HG02798 (cell line): Measurements from ENCODE around the gene TRAP1.

ENCODE experiments used
- ATAC-seq: cut with Tn5 transposase; IDR thresholded peaks from one replicate; pipeline ENCODE4 v1.9.1; 2021; ENCODE audit warnings: mild to moderate bottlenecking; ENCODE audit not compliant: unreplicated experiment, poor library complexity

The TRAP1 gene

GRCh38 chr16:3738128-3738527, 20.8 kb upstream of the TRAP1 start:
- no peak for ATAC-seq

- no peak for ATAC-seq
Measured at GRCh38 chr16:3737181-3737580, 19.9 kb upstream of the TRAP1 start.

- no peak for ATAC-seq
Measured at GRCh38 chr16:3736116-3736515, 18.8 kb upstream of the TRAP1 start.

GRCh38 chr16:3735541-3735940, 18.2 kb upstream of the TRAP1 start:
- no peak for ATAC-seq

GRCh38 chr16:3734758-3735221, 17.5 kb upstream of the TRAP1 start:
- no peak for ATAC-seq

GRCh38 chr16:3734084-3734757, 16.9 kb upstream of the TRAP1 start:
- ATAC-seq, result no peak

- ATAC-seq, result no peak
Measured at GRCh38 chr16:3732171-3732570, 14.8 kb upstream of the TRAP1 start.

- ATAC-seq, result no peak
Measured at GRCh38 chr16:3731126-3731935, 14.0 kb upstream of the TRAP1 start.

GRCh38 chr16:3730161-3731125, 13.1 kb upstream of the TRAP1 start:
- no peak for ATAC-seq

- ATAC-seq, result no peak
Measured at GRCh38 chr16:3729161-3730112, 12.1 kb upstream of the TRAP1 start.

- no peak for ATAC-seq
Measured at GRCh38 chr16:3728424-3729160, 11.3 kb upstream of the TRAP1 start.

GRCh38 chr16:3727806-3728381, 10.6 kb upstream of the TRAP1 start:
- no peak for ATAC-seq

- ATAC-seq, result no peak
Measured at GRCh38 chr16:3726021-3726687, 8.8 kb upstream of the TRAP1 start.

GRCh38 chr16:3725276-3725675, 8.0 kb upstream of the TRAP1 start:
- no peak for ATAC-seq

- no peak for ATAC-seq
Measured at GRCh38 chr16:3722508-3722907, 5.2 kb upstream of the TRAP1 start.

GRCh38 chr16:3720418-3720817, 3.1 kb upstream of the TRAP1 start:
- no peak for ATAC-seq

- no peak for ATAC-seq
Measured at GRCh38 chr16:3718628-3719027, 1.3 kb upstream of the TRAP1 start.

GRCh38 chr16:3718019-3718391, 681 bp upstream of the TRAP1 start:
- ATAC-seq, result no peak
